ENCODE data around the gene NDOR1.

NDOR1 gene

DNA sequence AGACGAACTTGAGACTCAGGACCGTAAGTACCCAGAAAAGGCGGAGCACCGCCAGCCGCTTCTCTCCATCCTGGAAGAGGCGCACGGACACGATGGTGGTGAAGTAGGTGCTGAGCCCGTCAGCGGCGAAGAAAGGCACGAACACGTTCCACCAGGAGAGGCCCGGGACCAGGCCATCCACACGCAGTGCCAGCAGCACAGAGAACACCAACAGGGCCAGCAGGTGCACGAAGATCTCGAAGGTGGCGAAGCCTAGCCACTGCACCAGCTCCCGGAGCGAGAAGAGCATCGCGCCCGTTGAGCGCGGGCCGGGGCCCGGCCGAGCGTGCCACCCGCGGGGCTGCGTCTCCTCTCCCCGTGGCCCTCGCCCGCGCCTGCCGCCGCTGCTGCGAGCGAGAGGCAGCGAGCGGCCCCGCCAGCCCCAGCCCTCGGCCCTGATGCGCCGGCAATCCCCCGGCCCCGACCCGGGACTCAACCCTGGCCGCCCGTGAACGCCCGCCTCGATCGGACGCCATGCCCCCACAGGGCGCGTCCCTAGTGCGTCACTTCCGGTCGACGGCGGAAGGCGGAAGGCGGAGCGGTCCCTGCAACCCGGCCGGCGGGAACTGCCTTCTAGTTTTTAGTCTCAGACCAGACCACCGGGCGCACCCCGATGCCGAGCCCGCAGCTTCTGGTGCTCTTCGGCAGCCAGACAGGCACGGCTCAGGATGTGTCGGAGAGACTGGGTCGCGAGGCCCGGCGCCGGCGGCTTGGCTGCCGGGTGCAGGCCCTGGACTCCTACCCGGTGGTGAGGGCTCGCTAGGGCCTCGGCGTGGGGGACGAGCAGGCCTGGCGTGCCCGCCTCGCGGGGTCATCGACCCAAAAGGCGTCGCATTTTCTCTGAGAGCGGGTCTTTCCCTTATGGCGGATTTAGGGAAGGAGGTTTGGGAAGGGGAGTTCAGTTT is at the start of gene NDOR1, which contains the start of gene TMEM203:
TSS of gene NDOR1 (plus strand) at position 575 of the 944 bp plus-strand sequence. CDS start at position 653, 78 bp downstream.
TSS of gene TMEM203 (minus strand) at position 523 of the 944 bp plus-strand sequence. CDS start at position 289, 234 bp downstream.
- peak; percentile 92 for DNase-seq (ENCODE audit: low read depth)

GRCh38 chr9:137156567-137157375 is 48.7 kb upstream of the NDOR1 start:
- peak; percentile 40 for DNase-seq (ENCODE audit: low read depth)

DNA sequence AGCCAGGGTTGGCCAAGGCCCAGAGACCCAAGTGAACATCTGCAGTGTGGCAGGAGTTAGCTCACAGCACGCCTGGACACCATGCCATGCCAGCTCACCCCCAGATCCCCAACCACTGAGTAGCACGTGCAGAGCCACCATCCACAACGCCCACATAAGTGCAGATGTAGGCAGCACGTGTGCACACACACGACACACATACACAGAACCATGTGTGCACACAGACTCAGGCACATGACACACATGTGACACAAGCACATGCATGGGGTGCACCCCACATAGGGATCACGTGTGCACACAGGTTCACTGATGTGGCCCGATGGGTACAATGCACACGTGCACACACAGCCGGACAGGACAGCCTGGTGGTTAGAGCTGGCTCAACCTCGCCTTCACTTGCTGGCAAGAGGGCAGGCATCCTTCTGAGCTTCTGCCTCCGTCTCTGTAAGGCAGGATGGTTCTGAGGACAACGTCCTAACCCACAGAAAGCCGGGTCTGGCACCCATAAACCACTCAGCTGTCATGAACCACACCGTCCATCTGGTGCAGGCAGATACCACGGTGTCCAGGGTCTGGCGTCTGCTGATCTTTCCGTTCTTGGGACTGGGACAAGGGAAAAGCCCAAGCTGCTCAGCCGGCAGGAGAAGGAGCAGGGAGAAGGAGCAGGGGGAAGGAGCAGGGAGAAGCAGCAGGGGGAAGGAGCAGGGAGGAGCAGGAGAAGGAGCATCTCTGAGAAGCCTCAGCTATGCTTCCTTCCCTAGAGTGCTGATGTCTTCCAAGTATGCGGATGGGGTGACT is 47.7 kb upstream of the NDOR1 start:
- no peak for DNase-seq (ENCODE audit: low read depth)

DNA sequence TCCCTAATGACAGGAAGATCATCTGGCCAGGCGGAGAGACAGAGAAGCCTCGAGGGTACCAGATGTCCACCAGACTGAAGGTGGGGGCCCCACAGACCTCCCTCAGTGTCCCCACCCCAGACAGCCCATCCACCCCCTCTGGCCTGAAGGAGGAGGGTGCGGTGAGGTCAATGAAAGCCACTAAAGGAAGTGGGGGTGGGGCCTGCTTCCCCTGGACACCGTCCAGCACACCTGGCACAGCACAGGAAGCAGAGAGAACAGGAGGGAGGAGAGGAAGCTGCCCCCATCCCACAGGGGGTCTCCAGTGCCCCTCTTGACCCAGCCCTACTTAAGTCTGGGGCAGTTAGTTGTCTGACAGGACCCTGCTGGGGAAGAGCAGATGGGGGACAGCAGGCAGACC is 46.9 kb upstream of the NDOR1 start:
- DNase-seq (ENCODE audit: low read depth), result no peak

DNA sequence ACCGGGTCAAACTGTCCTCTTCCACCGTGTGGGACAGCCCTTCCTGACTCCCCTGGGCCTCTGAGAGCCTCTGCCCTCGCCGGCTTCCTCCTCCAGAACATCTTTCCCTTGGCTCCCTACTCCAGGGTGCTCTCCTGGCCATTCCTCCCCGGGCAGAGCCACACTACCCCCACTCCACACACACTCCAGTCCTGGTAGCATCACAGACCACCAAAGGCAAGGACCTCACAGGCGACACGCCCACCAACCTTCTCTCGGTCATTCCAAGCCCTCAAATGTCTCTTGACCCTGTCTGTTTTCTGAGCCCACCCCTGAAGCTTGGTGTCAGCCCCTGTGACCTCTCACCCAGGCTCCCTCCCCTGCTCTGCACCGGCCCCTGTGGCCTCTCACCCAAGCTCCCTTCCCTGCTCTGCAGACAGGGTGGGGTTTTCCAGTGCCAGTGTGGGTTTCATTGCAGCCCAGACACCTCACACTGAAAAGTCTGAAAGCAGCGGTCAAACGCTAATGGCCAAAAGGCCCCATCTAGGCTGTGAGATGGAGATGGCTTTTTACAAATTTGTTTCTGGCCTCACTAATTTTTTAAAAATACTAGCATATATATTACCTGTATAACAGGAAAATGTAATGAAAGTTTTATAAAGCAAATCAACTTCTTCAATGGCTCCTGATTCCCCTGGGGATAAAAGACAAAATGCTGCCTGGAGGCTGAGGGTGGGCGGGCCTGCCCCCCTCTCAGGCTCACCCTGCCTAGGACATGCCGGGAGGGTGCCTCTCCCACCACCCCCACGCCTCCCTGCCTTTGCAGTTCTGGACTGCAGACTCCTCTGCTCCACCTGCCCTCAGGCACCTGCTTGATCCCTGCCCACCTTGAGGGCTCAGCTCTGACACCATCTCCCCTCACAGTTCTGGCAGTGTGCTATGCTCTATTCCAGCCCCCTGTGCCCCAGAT is 46.1 kb upstream of the NDOR1 start:
- no peak for DNase-seq (ENCODE audit: low read depth)

DNA sequence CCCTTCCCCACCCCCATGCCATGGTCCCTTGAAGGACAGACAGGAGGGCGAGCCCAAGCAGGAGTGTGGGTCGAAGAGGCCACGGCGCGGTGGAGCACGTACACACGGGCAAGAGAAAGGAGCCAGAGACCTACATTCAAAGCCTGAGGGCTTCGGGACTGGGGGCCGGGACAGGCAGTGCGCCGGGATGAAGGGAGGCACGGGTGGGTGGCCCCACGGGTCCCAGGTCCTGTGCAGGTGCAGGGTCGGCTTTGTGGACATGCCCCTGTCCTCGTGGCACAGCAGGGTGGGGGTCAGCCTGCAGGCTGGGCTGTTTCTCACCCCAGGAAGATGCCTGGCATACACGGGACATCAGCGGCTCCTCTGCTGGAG is 45.5 kb upstream of the NDOR1 start:
- DNase-seq (ENCODE audit: low read depth), result no peak

DNA sequence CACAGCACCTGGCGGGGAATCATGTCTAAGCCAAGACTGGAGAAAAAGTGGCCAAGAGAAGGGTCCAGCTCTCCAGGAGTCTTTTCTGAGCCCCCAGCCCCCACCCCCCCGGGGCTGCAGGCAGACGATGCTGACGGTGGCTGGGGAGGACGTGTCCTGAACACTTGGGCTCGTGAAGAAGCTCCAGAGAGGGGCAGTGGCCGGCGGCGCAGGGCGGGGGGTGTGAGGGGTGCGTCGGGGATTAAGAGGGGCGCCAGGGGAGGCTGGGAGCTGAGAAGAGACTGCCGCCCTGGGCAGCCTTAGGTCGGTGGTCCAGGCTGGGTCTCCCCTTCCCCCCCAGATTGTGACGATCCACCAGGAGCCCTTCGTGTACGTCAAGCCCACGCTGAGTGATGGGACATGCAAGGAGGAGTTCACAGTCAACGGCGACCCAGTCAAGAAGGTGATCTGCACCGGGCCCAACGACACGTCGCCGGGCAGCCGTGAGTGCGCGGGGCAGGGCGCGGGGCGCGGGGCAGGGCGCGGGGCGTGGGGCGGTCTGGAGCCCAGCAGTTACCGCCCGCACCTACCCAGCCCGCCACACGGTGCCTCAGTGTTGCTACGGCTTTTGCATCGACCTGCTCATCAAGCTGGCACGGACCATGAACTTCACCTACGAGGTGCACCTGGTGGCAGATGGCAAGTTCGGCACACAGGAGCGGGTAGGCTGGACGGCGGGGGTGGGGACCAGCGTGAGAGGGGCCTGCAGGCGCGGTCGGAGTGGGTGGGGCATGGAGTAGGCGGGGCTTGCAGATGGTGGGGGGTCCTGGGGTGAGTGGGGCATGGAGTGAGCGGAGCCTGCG is 44.6 kb upstream of the NDOR1 start:
- DNase-seq (ENCODE audit: low read depth), result no peak

DNA sequence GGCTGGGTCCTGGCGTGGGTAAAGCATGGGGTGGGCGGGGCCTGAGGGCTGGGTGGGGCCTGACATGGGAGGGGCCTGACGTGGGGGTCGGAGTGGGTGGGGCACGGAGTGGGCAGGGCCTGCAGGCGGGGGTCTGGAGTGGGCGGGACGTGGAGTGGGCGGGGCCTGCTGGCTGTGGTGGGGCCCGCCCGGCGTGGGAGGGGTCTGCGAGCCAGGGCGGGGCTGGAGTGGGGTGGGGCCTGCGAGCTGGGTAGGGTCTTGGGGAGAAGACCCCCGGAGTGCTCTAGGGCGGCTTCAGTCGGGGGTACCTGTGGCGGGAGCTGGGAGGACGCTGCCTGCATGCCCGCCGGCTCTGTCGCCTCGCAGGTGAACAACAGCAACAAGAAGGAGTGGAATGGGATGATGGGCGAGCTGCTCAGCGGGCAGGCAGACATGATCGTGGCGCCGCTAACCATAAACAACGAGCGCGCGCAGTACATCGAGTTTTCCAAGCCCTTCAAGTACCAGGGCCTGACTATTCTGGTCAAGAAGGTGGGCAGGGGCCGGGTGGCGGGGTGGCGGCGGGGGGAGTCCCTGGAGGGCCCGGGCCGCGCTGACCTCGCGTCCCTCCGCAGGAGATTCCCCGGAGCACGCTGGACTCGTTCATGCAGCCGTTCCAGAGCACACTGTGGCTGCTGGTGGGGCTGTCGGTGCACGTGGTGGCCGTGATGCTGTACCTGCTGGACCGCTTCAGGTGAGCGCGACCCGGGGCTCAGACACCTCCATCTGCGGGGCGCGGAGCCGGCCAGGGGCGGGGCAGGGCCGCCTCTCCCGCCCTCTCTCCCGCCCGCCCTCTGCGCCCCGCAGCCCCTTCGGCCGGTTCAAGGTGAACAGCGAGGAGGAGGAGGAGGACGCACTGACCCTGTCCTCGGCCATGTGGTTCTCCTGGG is 43.7 kb upstream of the NDOR1 start:
- DNase-seq (ENCODE audit: low read depth), result no peak

DNA sequence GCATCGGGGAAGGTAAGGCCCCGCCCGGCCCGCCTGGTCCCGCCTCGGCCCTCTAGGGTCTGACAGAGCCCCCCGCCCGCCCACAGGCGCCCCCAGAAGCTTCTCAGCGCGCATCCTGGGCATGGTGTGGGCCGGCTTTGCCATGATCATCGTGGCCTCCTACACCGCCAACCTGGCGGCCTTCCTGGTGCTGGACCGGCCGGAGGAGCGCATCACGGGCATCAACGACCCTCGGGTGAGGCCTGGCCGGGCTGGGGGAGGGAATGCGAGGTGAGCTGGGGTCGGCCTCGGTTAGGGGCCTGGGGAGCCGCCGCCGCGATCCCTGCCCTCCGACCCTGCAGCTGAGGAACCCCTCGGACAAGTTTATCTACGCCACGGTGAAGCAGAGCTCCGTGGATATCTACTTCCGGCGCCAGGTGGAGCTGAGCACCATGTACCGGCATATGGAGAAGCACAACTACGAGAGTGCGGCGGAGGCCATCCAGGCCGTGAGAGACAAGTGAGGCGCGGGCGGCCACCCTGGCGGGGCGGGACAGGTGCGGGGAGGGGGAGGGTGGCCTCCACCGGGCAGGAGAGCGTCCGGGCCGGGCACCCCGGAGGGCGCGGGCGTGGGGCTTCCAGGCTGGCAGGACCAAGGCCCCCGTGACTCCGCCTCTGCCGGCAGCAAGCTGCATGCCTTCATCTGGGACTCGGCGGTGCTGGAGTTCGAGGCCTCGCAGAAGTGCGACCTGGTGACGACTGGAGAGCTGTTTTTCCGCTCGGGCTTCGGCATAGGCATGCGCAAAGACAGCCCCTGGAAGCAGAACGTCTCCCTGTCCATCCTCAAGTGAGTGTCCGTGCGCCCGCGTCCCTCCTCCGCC is 42.8 kb upstream of the NDOR1 start:
- no peak for DNase-seq (ENCODE audit: low read depth)

DNA sequence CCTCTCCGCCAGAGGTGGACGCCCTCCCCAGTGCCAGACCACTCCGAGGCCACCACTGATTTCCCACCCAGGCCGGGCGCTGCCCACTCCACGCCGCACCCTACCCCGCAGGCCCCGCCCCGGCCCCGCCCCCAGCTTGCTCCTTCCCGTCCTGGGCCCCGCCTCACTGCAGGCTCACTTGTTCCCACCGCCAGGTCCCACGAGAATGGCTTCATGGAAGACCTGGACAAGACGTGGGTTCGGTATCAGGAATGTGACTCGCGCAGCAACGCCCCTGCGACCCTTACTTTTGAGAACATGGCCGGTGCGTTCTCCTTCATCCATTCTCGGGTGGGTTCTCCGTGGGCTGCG is 42.2 kb upstream of the NDOR1 start:
- DNase-seq (ENCODE audit: low read depth), result no peak

GRCh38 chr9:137163805-137164204 is 41.7 kb upstream of the NDOR1 start:
- no peak for DNase-seq (ENCODE audit: low read depth)

GRCh38 chr9:137164370-137165249 is 40.9 kb upstream of the NDOR1 start:
- DNase-seq (ENCODE audit: low read depth), result no peak

- DNase-seq (ENCODE audit: low read depth), result no peak
These were observed 40.2 kb upstream of the NDOR1 start for GRCh38 chr9:137165250-137165836.

GRCh38 chr9:137166380-137167229 is 38.9 kb upstream of the NDOR1 start:
- DNase-seq (ENCODE audit: low read depth), result no peak

GRCh38 chr9:137167277-137167746 is 38.2 kb upstream of the NDOR1 start:
- no peak for DNase-seq (ENCODE audit: low read depth)

Data from stimulated activated CD8-positive, alpha-beta memory T cell treated with anti-CD3 and anti-CD28 coated beads, Interleukin-4, amount 100 ng/mL, for 24 hours (primary cell).